MCF 10A (cell line): ENCODE results near the gene DNM3. TPM values are rescaled to one million over a fixed set of nuclear protein-coding genes. Genes with fewer than 3 reads are reported as not detected.
A peak's percentile ranks its signal among the peaks of the same experiment; 100 is the strongest.

Experiments used
- BruUV-seq: library from RNA; stranded (reverse); fragments of 400-500 nt; replicated peaks from 2 replicates; lab custom pipeline; 2021; lab: Mats Ljungman, UMichigan
- CTCF ChIA-PET: fragments of 300-600 bp; sonication (Branson Sonifier 250); formaldehyde crosslinking; extraction: SDS; loops from one replicate; lab custom pipeline; 2021; ENCODE audit warnings: antibody characterized with exemption, inconsistent platforms; lab: Yijun Ruan, JAX
- POLR2A ChIA-PET: fragments of 300-600, 350-650 bp; sonication (Branson Sonifier 250); formaldehyde crosslinking; extraction: SDS; loops from one replicate; lab custom pipeline; 2020; ENCODE audit warnings: antibody characterized with exemption, inconsistent platforms; lab: Yijun Ruan, JAX
- DNase-seq: peaks from one replicate; pipeline ENCODE4 v3.0.0-alpha.2; 2018; ENCODE audit not compliant: unreplicated experiment
- H3K27ac Mint-ChIP-seq: one replicate; pipeline ENCODE4 v1.8.0; 2022; ENCODE audit warnings: mild to moderate bottlenecking, low read depth, mixed read lengths; ENCODE audit not compliant: unreplicated experiment
- H3K27me3 Mint-ChIP-seq: one replicate; pipeline ENCODE4 v1.8.0; 2022; ENCODE audit warnings: mixed read lengths; ENCODE audit not compliant: insufficient read depth, unreplicated experiment
- H3K36me3 Mint-ChIP-seq: one replicate; pipeline ENCODE4 v1.8.0; 2022; ENCODE audit warnings: mild to moderate bottlenecking, moderate library complexity, mixed read lengths; ENCODE audit not compliant: insufficient read depth, unreplicated experiment
- H3K4me1 Mint-ChIP-seq: one replicate; pipeline ENCODE4 v1.8.0; 2022; ENCODE audit warnings: mixed read lengths; ENCODE audit not compliant: insufficient read depth, unreplicated experiment
- H3K4me3 Mint-ChIP-seq: one replicate; pipeline ENCODE4 v1.8.0; 2022; ENCODE audit warnings: mild to moderate bottlenecking, moderate library complexity, mixed read lengths; ENCODE audit not compliant: unreplicated experiment
- H3K9me3 Mint-ChIP-seq: one replicate; pipeline ENCODE4 v1.8.0; 2022; ENCODE audit warnings: mixed read lengths; ENCODE audit not compliant: unreplicated experiment
- intact Hi-C: fragments of 100-400 bp; cut with micrococcal nuclease; formaldehyde crosslinking; loops from 2 replicates; pipeline ENCODE4 v1.14.1; 2022
- total RNA-seq: library from RNA; stranded (reverse); gene quantifications from 2 replicates; pipeline ENCODE4 v1.2.3, GENCODE V29; 2022
- TF ChIP-seq, protein P1 (sequence below): fragments of 200-600 bp; IDR thresholded peaks from one replicate; pipeline ENCODE4 v1.8.0; 2022; ENCODE audit warnings: antibody characterized with exemption, mild to moderate bottlenecking; ENCODE audit not compliant: unreplicated experiment

The DNM3 gene
- total RNA-seq, 1 experiment from 2014 or later, result 0.68 TPM

DNA sequence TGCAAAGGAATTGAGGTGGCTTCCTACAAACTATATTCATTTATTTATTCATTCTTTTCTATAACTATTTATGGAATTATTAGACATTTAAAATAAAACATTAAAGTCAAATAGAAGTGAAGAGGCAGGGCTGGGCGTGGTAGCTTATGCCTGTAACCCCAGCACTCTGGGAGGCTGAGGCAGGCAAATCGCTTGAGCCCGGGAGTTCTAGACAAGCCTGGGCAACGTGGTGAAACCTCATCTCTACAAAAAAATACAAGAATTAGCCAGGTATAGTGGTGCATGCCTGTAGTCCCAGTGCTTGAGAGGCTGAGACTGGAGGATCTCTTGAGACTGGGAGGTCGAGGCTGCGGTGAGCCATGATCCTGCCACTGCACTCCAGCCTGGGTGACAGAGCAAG lies 23.8 kb downstream of the DNM3 start:
- H3K36me3 Mint-ChIP-seq, result no peaks in the 10 kb centered on the region
- peaks cover 14% of the 10 kb centered on the region for H3K4me1 Mint-ChIP-seq
- intact Hi-C loops, result no loop called here
- BruUV-seq, result no TSS peak
- no peak overlapping the region for H3K27ac Mint-ChIP-seq
- CTCF ChIA-PET, result interaction anchor here (0.6 kb wide), 1 partner anchor 24 kb away, joined by 3 read pairs; no protein-coding TSS in a partner anchor
- H3K4me3 Mint-ChIP-seq, result no peak overlapping the region
- TF ChIP-seq, protein P1, sequence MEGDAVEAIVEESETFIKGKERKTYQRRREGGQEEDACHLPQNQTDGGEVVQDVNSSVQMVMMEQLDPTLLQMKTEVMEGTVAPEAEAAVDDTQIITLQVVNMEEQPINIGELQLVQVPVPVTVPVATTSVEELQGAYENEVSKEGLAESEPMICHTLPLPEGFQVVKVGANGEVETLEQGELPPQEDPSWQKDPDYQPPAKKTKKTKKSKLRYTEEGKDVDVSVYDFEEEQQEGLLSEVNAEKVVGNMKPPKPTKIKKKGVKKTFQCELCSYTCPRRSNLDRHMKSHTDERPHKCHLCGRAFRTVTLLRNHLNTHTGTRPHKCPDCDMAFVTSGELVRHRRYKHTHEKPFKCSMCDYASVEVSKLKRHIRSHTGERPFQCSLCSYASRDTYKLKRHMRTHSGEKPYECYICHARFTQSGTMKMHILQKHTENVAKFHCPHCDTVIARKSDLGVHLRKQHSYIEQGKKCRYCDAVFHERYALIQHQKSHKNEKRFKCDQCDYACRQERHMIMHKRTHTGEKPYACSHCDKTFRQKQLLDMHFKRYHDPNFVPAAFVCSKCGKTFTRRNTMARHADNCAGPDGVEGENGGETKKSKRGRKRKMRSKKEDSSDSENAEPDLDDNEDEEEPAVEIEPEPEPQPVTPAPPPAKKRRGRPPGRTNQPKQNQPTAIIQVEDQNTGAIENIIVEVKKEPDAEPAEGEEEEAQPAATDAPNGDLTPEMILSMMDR, result no peak
- DNase-seq, result no peak
- H3K9me3 Mint-ChIP-seq, result no peaks in the 10 kb centered on the region
- POLR2A ChIA-PET, result interaction anchor here (0.6 kb wide), 1 partner anchor 64 kb away, joined by 3 read pairs; no protein-coding TSS in a partner anchor
- H3K27me3 Mint-ChIP-seq, result no peaks in the 10 kb centered on the region

DNA sequence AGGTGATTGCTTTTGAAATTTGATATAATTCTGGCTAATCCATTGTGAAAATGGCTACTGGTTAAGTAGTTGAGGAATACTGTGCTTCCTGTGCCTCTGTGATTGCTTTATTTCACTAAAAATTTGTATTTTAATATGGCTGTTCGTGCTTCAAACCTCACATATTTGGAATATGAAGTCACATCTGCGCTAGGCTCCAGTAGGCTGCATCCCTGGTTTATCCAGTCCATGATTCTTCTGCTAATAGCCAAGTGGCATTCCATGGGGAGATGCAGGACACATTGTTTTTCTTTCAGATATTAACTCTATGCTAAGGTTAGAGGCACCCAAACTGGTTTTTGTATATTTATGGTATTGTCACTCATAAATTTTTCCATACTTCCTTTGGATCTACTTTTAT lies 25.9 kb downstream of the DNM3 start:
- H3K4me3 Mint-ChIP-seq, result no peak overlapping the region
- intact Hi-C loops, result no loop called here
- peaks cover 7% of the 10 kb centered on the region for H3K4me1 Mint-ChIP-seq
- H3K27me3 Mint-ChIP-seq, result peaks cover under 1% of the 10 kb centered on the region
- no peaks in the 10 kb centered on the region for H3K36me3 Mint-ChIP-seq
- POLR2A ChIA-PET, result no interaction called here
- CTCF ChIA-PET, result interaction anchor here (0.6 to 1.2 kb wide), 4 partner anchors 25 to 137 kb away, joined by 3 to 6 read pairs (median 4); no protein-coding TSS in a partner anchor
- no TSS peak for BruUV-seq
- TF ChIP-seq, protein P1, result no peak
- no peaks in the 10 kb centered on the region for H3K9me3 Mint-ChIP-seq
- DNase-seq, result no peak
- H3K27ac Mint-ChIP-seq, result no peak overlapping the region

DNA sequence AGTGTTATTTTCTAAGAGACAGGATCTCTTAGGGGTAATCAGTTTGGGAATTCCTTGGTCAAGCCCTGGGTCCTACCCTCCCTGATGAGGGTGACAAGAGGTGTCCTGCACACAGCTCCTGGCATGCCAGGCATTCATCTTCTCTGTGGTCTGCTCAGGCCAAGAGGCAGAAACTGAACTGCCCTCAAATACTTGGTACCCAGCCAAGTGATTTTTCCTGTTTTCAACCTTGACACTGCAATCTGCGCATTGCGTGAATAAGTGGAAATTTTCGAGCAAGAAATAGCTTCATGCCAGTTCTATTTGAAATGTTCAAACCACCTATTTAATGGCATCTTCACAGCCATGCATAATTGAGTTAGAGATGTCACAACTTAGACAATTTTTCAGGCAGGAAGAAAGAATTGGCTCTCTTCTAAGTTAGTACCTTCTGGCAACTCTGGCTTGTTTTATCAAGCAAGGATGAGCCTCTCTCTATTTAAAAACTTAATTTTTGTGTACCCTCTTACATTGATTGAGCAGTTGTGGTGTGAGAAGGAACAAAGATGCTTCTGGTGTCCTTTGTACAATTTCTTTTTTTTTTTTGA lies 27.0 kb downstream of the DNM3 start:
- Mint-ChIP-seq H3K4me1 (peaks cover 7% of the 10 kb centered on the region), H3K36me3 (no peaks in the 10 kb centered on the region), H3K27ac (no peak overlapping the region), H3K9me3 (no peaks in the 10 kb centered on the region), H3K4me3 (no peak overlapping the region), H3K27me3 (peaks cover 9% of the 10 kb centered on the region)
- no TSS peak for BruUV-seq
- peak; percentile 32 for DNase-seq
- TF ChIP-seq, protein P1, result no peak
- ChIA-PET POLR2A (no interaction called here), CTCF (interaction anchor here (0.6 to 1.2 kb wide), 4 partner anchors 26 to 218 kb away, joined by 3 to 6 read pairs (median 4); no protein-coding TSS in a partner anchor)
- intact Hi-C loops, result no loop called here

DNA sequence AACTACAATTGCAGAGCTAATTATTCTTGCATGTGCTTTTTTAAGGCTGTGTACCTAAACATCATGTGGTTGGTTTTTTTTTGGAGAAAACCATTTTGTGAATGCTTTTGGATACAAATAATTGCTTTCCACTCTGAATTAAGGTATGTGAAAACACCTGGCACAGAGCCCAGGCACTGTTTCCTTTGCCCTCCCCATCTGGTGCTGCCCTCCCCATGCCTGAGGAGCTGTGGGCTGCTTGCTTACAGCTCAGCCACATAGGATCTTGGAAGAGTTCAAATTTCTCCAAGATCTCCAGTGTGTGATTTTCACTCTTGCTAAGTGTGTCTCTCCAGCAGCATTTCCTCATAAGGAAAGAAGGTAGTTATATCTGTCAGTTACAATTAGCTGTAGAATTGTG lies 27.8 kb downstream of the DNM3 start:
- Mint-ChIP-seq H3K36me3 (no peaks in the 10 kb centered on the region), H3K4me3 (no peak overlapping the region), H3K9me3 (no peaks in the 10 kb centered on the region), H3K4me1 (peaks cover 7% of the 10 kb centered on the region), H3K27ac (no peak overlapping the region), H3K27me3 (peaks cover 9% of the 10 kb centered on the region)
- TF ChIP-seq, protein P1, result no peak
- BruUV-seq, result no TSS peak
- POLR2A ChIA-PET, result no interaction called here
- CTCF ChIA-PET, result interaction anchor here (0.6 to 1.6 kb wide), 7 partner anchors 9 to 218 kb away, joined by 3 to 13 read pairs (median 3); no protein-coding TSS in a partner anchor
- intact Hi-C loops, result no loop called here
- peak; percentile 31 for DNase-seq
